NCI-H2227 treated with DMSO at 0.1 percent for 48 hours (cell line): Measurements from ENCODE around the gene VPS37B.

Experiments
- DNase-seq: peaks from one replicate; lab custom pipeline; 2025; lab: John Stamatoyannopoulos, UW

Gene VPS37B

GRCh38 chr12:122865268-122866231 is 30.4 kb downstream of the VPS37B start:
- no peak for DNase-seq

GRCh38 chr12:122864894-122865253 is 31.1 kb downstream of the VPS37B start:
- DNase-seq = no peak

GRCh38 chr12:122862872-122863701 is 32.8 kb downstream of the VPS37B start:
- DNase-seq = no peak

DNA sequence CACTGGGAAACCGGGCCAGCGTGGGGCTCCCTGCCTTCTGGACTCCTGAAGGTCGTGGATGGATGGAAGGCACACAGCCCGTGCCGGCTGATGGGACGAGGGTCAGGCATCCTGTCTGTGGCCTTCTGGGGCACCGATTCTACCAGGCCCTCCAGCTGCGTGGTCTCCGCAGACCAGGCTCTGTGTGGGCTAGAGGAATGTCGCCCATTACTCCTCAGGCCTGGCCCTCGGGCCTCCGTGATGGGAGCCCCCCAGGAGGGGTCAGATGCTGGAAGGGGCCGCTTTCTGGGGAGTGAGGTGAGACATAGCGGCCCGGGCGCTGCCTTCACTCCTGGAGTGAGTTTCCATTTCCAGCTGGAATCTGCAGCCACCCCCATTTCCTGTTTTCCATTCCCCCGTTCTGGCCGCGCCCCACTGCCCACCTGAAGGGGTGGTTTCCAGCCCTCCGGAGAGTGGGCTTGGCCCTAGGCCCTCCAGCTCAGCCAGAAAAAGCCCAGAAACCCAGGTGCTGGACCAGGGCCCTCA is 33.8 kb downstream of the VPS37B start:
- no peak for DNase-seq

DNA sequence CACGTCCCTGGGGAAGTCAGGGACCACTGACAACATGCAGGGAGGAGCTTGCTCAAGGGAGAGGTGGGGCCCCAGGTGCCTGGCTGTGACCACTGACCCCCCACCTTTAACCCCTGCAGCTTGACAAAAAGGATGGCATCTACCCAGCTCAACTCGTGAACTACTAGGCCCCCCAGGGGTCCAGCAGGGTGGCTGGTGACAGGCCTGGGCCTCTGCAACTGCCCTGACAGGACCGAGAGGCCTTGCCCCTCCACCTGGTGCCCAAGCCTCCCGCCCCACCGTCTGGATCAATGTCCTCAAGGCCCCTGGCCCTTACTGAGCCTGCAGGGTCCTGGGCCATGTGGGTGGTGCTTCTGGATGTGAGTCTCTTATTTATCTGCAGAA is 34.3 kb downstream of the VPS37B start:
- DNase-seq = no peak

DNA sequence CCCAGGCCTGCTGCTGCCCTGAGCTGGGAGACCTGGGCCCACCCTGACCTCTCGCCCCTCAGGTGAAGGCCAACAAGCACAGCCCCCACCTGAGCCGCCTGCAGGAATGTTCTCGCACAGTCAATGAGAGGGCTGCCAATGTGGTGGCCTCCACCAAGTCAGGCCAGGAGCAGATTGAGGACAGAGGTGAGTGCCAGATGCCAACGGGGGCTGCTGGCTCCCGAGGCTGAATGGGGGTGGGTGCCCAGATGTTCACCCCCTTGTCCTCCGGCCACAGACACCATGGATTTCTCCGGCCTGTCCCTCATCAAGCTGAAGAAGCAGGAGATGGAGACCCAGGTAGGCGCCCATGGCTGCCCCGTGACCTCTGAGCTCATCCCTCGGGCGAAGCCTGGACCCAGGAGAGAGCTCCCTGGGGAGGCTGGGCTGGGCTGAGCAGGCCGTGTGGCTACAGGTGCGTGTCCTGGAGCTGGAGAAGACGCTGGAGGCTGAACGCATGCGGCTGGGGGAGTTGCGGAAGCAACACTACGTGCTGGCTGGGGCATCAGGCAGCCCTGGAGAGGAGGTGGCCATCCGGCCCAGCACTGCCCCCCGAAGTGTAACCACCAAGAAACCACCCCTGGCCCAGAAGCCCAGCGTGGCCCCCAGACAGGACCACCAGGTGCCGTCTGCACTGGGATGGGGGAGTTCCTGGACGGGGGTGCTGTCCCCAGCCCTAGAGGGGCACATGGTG is 34.9 kb downstream of the VPS37B start:
- no peak for DNase-seq

GRCh38 chr12:122860040-122860853 is 35.7 kb downstream of the VPS37B start:
- peak; percentile 66 for DNase-seq

- no peak for DNase-seq
These were observed 36.5 kb downstream of the VPS37B start for GRCh38 chr12:122859303-122860039.

DNA sequence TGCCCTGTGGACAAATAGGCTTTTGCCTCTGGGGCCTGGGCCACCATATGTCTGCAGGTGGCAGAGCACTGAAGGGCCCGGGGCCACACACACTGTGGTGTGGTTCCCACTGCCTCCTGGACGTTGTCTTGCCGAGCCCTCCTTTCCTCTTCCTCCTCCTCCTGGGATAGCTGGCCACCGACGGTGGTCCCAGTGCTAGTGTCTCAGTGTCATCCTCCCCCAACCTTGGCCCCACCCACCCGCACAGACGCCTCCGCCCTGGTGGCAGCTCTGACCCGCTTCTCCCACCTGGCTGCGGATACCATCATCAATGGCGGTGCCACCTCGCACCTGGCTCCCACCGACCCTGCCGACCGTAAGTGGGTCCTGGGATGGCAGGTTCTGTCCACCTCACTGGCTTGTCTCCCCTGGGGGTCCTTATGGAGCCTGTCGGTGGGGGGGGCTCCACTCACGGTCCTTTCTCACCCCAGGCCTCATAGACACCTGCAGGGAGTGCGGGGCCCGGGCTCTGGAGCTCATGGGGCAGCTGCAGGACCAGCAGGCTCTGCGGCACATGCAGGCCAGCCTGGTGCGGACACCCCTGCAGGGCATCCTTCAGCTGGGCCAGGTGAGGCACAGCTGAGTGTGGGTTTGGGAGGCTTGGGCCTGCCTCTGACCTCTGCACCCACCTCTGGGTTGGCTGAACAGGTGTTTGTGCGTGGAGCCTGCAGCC is 37.2 kb downstream of the VPS37B start:
- no peak for DNase-seq

DNA sequence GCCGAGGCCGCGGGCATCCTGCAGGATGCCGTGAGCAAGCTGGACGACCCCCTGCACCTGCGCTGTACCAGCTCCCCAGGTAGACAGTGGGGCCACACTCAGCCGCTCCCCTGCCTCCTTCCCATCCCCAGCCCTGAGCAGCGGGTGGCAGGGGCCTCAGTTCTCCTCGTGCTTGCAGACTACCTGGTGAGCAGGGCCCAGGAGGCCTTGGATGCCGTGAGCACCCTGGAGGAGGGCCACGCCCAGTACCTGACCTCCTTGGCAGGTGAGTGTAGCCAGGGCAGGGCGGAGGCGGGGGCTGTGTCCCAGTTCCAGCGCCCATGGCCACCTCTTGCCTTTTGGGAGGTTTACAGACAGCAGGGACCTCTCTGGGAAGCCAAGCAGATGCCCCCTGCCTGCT is 37.8 kb downstream of the VPS37B start:
- DNase-seq = no peak

DNA sequence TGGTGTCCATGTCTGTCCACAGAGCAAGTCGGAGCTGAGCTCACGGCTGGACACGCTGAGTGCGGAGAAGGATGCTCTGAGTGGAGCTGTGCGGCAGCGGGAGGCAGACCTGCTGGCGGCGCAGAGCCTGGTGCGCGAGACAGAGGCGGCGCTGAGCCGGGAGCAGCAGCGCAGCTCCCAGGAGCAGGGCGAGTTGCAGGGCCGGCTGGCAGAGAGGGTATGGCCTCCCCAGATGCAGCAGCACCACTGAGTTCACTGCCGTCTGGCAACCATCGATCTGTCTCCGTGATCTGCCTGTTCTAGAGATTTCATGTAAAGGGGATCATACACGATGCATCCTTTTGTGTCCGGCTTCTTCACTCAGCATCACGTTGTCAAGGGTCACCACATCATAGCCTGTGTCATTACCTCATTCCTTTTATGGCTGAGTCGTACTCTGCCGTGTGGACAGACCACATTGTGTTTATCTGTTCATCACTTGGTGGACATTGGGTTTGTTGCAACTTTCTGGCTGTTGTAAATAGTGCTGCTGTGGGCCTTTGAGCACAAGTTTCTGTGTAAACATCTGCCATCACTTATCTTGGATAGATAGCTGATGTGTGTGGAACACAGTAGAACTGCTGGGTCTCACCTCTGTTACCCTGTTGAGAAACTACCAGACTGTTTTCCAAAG is 38.8 kb downstream of the VPS37B start:
- DNase-seq = peak; percentile 28

DNA sequence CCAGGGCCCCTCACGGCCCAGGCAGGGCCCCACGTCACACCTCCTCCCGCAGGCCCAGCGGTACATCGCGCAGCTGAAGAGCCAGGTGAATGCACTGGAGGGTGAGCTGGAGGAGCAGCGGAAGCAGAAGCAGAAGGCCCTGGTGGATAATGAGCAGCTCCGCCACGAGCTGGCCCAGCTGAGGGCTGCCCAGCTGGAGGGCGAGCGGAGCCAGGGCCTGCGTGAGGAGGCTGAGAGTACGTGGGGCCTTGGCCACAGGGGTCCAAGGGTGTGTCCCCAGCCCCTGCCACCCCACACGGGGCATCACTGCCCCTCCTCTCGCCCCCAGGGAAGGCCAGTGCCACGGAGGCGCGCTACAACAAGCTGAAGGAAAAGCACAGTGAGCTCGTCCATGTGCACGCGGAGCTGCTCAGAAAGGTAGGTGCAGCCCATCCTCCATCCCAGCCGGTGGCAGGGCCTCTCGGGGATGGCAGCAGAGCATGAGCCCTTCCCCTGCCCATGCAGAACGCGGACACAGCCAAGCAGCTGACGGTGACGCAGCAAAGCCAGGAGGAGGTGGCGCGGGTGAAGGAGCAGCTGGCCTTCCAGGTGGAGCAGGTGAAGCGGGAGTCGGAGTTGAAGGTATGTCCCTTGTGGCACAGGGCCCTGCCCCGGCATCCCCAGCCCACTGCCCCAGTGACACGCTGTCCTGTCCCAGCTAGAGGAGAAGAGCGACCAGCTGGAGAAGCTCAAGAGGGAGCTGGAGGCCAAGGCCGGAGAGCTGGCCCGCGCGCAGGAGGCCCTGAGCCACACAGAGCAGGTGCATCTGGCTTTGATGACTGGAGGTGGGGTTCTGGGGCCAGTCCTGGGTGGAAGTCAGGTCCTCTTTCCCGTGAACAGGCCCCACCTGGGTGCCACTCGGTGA is 39.7 kb downstream of the VPS37B start:
- DNase-seq = no peak

- DNase-seq = no peak
These were observed 40.7 kb downstream of the VPS37B start for GRCh38 chr12:122855071-122855829.

- DNase-seq = no peak
These were observed 41.4 kb downstream of the VPS37B start for GRCh38 chr12:122854554-122854953.

- no peak for DNase-seq
These were observed 42.2 kb downstream of the VPS37B start for GRCh38 chr12:122853582-122854245.

- no peak for DNase-seq
These were observed 43.3 kb downstream of the VPS37B start for GRCh38 chr12:122852336-122853275.
